ENCODE data around the gene LRP1B.
"Not testable (repeated sequence)": the region's sequence is repeated elsewhere in the genome, so short reads cannot be mapped to it uniquely, and the experiment has no call there.

The LRP1B gene

DNA sequence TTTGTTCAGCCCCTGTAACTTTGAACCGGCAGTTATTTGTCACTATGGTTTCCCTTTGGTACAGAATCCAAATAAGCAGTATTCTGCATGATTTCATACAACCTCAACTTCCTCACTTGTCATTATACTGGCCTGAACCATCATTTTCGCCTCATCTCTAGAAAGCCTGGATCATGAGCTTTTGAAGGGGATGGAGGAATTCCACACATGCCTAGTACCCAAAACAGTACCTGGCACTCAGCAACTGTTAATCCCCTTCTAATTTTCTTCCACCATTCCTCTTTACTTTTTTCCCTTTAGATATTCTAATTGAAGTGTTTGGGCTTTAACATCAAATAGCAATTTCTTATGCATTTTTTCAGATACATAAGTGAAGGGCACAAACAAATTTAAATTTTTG lies 1776.3 kb downstream of the LRP1B start:
- no peak for DNase-seq

GRCh38 chr2:140353541-140353940 lies 1777.3 kb downstream of the LRP1B start:
- no peak for DNase-seq

- DNase-seq: no peak
Measured at GRCh38 chr2:140351692-140352091, 1779.1 kb downstream of the LRP1B start.

DNA sequence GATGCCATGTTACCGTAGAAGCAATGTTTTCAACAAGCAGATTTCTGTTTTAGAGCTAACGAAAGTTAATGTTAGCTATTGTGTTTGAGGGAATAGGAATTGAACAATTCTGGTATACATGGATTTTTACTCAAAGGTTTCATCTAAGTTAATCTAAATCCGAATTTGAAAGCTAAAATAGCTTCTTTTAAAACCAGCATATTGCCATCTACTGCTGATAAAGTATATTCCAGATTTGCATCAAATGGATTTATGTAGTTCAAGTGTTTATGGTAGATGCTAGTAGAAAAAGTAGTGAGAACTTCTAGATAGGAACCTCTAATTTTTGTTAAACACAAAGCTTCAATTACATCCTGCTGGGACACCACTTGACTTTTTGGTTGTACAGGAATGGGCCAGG lies 1781.1 kb downstream of the LRP1B start:
- no peak for DNase-seq

- DNase-seq: no peak
Measured at GRCh38 chr2:140348826-140349225, 1782.0 kb downstream of the LRP1B start.

DNA sequence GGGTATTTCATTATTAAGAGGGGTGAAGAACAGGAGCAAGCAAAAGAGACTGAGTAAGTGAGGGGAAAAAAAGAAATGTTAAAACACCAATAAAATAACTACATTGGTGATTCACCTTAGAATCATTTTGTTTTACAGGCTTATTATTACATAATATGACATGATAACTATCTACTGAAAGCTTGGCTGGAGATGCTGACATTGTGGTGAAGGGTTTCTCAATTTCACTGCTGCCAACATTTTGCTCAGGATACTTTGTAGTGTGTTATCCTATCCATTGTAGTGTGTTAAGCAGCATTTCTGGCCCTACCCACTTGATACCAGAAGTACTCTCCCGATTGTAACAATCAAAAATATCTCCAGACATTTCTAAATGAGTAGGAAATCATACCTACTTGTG lies 1786.0 kb downstream of the LRP1B start:
- no peak for DNase-seq

GRCh38 chr2:140344266-140344665 lies 1786.5 kb downstream of the LRP1B start:
- not testable (repeated sequence) for DNase-seq

DNA sequence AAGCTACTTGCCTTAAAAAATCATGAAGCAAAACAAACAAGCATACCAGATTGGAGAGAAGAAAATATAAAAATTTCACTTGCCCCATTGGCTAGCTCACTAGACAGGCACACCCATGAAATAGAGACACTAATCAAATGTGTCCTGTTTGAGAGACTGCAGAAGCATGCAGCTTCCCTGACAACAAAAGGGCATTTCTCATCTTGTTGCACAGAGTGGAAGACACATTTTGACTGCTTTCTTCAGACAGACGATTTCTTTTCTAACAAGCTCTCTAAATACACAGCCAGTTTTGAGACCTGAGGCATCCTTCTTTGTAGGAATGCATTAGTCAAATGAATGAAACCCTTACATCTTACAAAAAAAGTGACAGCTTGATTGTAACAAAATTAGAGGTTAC lies 1792.0 kb downstream of the LRP1B start:
- DNase-seq: no peak

DNA sequence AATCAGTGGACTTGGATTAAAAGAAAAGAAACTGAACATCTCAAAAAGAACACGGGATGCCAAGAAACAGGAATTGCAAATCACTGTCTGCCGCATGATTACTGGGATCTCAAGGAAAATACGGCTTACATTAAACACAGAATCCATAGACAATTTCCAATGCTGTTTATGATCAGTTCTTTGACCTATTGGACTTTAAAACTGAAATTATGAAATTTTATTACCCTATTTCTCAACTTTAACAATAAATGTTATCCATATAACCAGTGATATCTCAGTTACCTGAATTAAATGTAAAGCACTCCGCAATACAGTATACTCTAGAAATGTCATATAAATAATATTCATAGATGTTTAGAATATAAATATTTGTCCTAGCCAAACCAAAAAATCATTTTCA lies 1793.8 kb downstream of the LRP1B start:
- no peak for DNase-seq

DNA sequence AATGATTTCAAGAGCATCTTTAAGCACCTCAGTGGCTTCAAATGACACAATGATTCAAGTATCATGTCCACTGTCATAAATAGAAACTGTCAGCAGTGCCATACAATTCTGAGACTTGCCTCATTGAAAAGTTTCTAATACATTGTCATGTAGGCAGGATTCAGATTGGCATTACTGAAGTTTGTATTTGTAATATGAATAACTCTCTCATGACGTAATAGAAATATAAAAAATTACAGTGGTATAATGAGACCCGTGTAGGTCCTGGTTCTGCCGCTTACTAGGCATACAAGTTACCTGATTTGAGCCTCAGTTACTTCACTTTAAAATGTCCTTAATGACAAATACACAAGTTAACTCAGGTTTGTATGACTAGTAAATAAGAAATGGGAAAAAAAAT lies 1814.5 kb downstream of the LRP1B start:
- no peak for DNase-seq

GRCh38 chr2:140311905-140312304 lies 1818.9 kb downstream of the LRP1B start:
- DNase-seq: no peak

GRCh38 chr2:140308706-140309105 lies 1822.1 kb downstream of the LRP1B start:
- no peak for DNase-seq

- no peak for DNase-seq
Measured at GRCh38 chr2:140307532-140307931, 1823.3 kb downstream of the LRP1B start.

- no peak for DNase-seq
Measured at GRCh38 chr2:140295767-140296166, 1835.0 kb downstream of the LRP1B start.

GRCh38 chr2:140288726-140289125 lies 1842.1 kb downstream of the LRP1B start:
- no peak for DNase-seq

DNA sequence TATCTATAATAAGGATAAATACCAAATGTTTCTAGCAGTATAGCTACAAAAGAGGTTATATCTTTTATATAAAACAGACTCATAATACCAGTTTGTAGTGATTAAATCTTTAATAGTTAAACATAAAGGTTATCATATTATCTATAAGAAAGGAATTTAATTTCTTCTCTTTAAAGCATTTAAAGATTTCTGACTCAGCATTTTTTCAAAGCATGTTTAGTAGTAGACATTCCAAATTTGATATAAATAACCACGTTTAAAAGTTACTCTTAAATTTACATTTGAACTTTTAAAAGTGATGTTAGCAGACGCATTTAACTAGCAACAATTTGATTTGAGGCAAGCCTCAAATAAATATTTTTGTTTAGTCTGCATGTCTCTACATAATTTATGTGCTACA lies 1842.6 kb downstream of the LRP1B start:
- no peak for DNase-seq

- DNase-seq: no peak
Measured at GRCh38 chr2:140286377-140286776, 1844.4 kb downstream of the LRP1B start.

DNA sequence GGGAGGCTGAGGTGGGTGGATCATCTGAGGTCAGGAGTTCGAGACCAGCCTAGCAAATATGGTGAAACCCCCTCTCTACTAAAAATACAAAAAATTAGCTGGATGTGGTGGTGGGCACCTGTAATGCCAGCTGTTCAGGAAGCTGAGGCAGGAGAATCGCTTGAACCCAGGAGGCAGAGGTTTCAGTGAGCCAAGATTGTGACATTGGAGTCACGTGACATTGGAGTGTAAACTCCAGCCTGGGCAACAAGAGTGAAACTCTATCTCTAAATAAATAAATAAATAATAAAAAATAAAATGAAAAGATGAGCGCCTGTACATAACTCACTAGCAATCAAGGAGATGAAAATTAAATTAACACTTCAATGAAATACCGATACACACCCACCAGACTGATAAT lies 1853.5 kb downstream of the LRP1B start:
- not testable (repeated sequence) for DNase-seq

- DNase-seq: no peak
Measured at GRCh38 chr2:140276661-140277060, 1854.2 kb downstream of the LRP1B start.

GRCh38 chr2:140275427-140275826 lies 1855.4 kb downstream of the LRP1B start:
- DNase-seq: no peak

DNA sequence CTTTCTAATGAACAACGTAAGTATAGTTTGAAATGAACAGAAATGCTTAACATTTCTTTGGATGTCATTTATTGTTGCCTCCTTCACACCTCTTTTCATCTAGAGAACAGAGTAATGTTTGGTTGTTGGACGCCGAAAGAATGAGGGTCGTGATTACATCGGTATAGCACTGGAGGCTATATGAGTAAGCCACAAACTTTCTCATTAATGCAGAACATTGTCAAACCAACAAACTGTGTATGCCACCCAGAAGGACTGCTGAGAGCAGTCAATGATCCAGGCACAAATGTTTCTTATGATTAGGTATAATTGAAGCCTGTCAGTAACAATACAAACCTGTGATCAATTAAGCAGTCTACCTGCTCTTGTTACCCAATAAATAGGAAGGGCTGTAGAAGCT lies 1855.9 kb downstream of the LRP1B start:
- no peak for DNase-seq

GRCh38 chr2:140273958-140274357 lies 1856.9 kb downstream of the LRP1B start:
- DNase-seq: no peak

GRCh38 chr2:140273408-140273807 lies 1857.4 kb downstream of the LRP1B start:
- no peak for DNase-seq

DNA sequence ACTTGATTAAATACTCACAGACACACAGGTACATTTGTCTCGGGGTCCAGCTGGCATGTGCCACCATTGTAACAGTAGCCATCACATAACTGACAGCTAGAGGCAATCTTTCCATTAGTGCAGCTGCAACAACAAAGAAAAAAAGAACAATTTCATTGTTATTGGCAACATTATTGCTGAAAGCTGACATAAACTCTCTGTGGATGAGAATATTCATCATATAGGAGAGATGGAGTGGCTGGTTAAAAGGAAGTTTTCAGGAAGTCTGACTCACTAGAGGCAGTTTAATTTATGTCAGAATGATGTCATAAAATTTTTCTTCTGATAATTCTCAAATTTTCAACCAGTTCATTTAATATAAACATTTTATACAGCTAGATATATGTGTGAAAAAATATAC lies 1860.6 kb downstream of the LRP1B start:
- no peak for DNase-seq

GRCh38 chr2:140269000-140269399 lies 1861.8 kb downstream of the LRP1B start:
- no peak for DNase-seq

DNA sequence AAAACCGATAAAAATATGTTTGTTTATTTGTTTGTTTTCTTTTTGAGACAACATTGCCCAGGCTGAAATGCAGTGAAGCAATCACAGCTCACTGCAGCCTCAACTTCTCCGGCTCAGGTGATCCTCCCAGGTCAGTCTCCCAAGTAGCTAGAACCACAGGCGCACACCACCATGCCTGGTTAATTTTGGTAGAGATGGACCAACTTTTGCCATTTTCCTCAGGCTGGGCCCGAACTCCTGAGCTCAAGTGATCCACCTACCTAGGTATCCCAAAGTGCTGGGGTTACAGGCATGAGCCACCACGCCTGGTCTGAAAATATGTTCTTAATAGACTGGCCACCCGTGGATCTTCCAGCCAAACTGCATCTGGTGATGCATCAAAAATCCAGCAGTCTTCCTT lies 1867.9 kb downstream of the LRP1B start:
- no peak for DNase-seq

All from CD4-positive, alpha-beta T cell treated with Interleukin-6 for 4 hours (primary cell).